ENCODE results near the gene MGAT5B.

GRCh38 chr17:76820561-76820960 lies 47.6 kb upstream of the MGAT5B start:
- TF ChIP-seq CTCF (IDR thresholded peaks at IDR 0.05; ENCODE audit: low read depth, low read length, poor library complexity, severe bottlenecking) = no peak
- no peak for TF ChIP-seq EZH2phosphoT487 (IDR thresholded peaks at IDR 0.05; ENCODE audit: borderline replicate concordance, low read length)

Data from DOHH2 (cell line).